ENCODE data around the gene TTN.

Gene TTN

GRCh38 chr2:178523596-178524134 lies 283.6 kb downstream of the TTN start:
- in situ Hi-C loops (cut with MboI; ENCODE audit: low sequenced_read_pairs, unreplicated experiment): no loop called here
- TF ChIP-seq, protein P1, sequence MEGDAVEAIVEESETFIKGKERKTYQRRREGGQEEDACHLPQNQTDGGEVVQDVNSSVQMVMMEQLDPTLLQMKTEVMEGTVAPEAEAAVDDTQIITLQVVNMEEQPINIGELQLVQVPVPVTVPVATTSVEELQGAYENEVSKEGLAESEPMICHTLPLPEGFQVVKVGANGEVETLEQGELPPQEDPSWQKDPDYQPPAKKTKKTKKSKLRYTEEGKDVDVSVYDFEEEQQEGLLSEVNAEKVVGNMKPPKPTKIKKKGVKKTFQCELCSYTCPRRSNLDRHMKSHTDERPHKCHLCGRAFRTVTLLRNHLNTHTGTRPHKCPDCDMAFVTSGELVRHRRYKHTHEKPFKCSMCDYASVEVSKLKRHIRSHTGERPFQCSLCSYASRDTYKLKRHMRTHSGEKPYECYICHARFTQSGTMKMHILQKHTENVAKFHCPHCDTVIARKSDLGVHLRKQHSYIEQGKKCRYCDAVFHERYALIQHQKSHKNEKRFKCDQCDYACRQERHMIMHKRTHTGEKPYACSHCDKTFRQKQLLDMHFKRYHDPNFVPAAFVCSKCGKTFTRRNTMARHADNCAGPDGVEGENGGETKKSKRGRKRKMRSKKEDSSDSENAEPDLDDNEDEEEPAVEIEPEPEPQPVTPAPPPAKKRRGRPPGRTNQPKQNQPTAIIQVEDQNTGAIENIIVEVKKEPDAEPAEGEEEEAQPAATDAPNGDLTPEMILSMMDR (IDR thresholded peaks at IDR 0.05; ENCODE audit: borderline replicate concordance, control extremely low read depth, extremely low read depth, insufficient read depth, missing control alignments): no peak
- no peak for DNase-seq (ENCODE audit: low spot score)

DNA sequence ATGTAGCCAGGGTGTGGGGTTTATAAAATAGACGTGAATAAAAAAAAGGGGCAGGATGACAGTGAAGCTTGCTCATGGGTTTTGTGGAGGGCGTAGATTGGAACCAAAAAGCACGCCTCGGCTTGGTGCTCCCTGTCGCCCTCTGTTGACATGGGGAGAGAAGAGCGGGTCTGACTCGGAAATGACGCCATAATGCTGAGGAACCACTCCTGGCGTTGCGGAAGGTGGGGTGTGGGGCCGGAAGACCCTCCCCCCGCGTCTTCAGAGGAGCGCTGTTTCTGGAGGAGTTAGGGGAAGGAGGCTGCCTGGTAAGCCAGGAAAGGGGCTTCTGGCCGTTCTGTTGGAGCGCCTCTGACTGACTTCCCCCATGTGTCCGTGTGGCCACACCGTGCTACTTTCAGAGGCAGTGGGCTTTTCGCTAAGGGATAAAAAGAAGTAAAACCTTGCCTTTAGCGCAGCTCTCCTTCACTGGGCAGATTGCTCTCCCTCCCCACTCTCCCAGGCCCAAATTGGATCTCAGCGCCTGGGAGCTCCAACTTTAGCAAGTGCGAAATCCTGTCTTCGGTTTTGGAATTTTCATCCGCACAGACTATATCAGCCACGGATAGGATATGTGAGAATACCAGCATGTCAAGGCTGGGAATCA lies 284.1 kb downstream of the TTN start:
- DNase-seq (ENCODE audit: low spot score): peak; percentile 55
- TF ChIP-seq, protein P1 (IDR thresholded peaks at IDR 0.05; ENCODE audit: borderline replicate concordance, control extremely low read depth, extremely low read depth, insufficient read depth, missing control alignments): no peak
- in situ Hi-C loops (cut with MboI; ENCODE audit: low sequenced_read_pairs, unreplicated experiment): no loop called here

DNA sequence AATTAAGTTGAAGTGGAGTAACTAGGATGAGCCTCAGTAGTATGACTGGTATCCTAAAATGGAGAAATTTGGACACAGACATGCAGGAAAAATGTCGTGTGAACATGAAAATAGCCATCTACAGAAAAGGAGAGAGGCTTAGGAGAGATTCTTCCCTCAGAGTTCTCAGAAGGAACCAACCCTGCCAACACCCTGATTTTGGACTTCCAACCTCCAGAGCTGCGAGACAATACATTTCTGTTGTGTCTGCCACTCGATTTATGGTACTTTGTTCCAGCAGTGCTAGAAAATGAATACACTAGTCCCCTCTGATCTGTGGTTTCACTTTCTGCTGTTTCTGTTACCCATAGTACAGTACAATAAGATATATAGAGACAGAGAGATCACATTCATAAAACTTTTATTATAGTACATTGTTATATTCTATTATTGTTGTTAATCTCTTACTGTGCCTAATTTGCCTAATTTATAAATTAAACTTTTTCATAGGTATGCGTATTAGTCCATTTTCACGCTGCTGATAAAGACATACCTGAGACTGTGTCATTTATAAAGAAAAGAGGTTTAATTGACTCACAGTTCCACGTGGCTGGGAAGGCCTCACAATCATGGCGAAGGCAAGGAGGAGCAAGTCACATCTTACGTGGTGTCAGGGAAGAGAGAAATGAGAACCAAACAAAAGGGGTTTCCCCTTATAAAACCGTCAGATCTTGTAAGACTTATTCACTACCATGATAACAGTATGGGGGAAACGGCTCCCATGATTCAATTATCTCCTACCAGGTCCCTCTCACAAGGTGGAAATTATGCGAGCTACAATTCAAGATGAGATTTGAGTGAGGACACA lies 285.7 kb downstream of the TTN start:
- in situ Hi-C loops (cut with MboI; ENCODE audit: low sequenced_read_pairs, unreplicated experiment): no loop called here
- DNase-seq (ENCODE audit: low spot score): no peak
- TF ChIP-seq, protein P1 (IDR thresholded peaks at IDR 0.05; ENCODE audit: borderline replicate concordance, control extremely low read depth, extremely low read depth, insufficient read depth, missing control alignments): no peak

- in situ Hi-C loops (cut with MboI; ENCODE audit: low sequenced_read_pairs, unreplicated experiment): no loop called here
- no peak for DNase-seq (ENCODE audit: low spot score)
- TF ChIP-seq, protein P1 (IDR thresholded peaks at IDR 0.05; ENCODE audit: borderline replicate concordance, control extremely low read depth, extremely low read depth, insufficient read depth, missing control alignments): no peak
Measured at GRCh38 chr2:178517496-178517895, 289.7 kb downstream of the TTN start.

GRCh38 chr2:178514664-178515063 lies 292.6 kb downstream of the TTN start:
- TF ChIP-seq, protein P1 (IDR thresholded peaks at IDR 0.05; ENCODE audit: borderline replicate concordance, control extremely low read depth, extremely low read depth, insufficient read depth, missing control alignments): no peak
- no peak for DNase-seq (ENCODE audit: low spot score)
- in situ Hi-C loops (cut with MboI; ENCODE audit: low sequenced_read_pairs, unreplicated experiment): no loop called here

DNA sequence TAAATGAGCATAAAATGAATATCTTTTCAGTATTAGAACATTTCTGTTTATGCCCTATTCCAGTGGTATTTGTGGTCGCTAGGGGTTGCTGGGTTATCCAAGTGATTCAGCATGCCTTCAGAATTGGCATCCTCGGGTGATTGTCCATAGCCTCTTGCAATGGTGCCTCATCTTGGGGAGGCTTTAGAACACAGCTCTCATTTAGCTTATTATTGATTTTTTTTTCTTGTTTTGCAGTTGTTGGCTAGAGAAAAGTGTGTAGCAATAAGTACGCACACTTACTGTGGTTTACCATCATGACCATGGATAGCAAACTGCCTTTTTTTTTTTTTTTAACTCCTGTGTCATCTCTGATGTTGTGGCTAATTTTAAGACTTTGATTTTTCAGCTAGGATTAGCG lies 293.3 kb downstream of the TTN start:
- DNase-seq (ENCODE audit: low spot score): no peak
- TF ChIP-seq, protein P1 (IDR thresholded peaks at IDR 0.05; ENCODE audit: borderline replicate concordance, control extremely low read depth, extremely low read depth, insufficient read depth, missing control alignments): no peak
- in situ Hi-C loops (cut with MboI; ENCODE audit: low sequenced_read_pairs, unreplicated experiment): no loop called here
